Activated CD4-positive, alpha-beta T cell treated with anti-CD3 and anti-CD28 coated beads, Interleukin-2, amount 50 U/mL, for 48 hours (primary cell): ENCODE results near the gene SKI.
"Not testable (repeated sequence)": the region's sequence is repeated elsewhere in the genome, so short reads cannot be mapped to it uniquely, and the experiment has no call there.

ENCODE experiments used
- DNase-seq, 2 experiments: peaks; one replicate each; pipeline ENCODE4 v3.0.0-alpha.2; 2020

Gene SKI

DNA sequence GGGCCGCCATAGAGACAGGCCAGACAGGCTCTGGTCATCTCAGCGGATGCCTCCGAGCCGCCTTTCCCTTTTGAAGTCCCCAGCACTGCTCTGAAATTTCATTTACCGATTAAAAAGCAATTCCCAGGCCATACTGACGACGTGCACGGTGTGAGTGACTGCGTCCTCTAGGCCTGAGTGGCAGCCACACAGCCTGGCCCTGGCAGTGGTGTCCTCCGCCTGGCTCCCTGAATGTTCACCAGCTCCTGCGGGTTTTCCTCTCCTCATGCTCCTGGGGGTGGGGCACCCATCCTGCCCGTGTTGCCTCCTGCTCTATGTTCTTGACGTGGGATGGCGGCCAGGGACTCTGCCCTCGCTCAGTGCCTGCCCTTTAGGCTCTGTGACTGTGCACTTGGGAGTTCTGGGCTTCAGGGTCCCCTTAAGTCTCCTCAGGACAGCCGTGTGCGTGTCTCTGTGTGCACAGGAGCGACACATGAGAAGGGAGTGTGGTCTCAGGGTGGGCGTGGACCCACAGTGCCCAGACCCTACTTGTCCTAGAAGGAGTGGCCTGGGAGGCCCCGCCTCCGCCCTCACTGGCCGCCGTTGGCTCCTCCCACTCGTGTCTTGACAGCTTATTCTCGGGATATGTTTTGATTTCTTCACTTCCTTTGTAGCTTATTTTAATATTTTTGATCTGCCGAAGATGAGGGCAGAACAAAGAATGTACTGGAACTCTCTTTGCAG, 3.6 kb downstream of the SKI start:
- DNase-seq: peak; percentile 81 to 88

DNA sequence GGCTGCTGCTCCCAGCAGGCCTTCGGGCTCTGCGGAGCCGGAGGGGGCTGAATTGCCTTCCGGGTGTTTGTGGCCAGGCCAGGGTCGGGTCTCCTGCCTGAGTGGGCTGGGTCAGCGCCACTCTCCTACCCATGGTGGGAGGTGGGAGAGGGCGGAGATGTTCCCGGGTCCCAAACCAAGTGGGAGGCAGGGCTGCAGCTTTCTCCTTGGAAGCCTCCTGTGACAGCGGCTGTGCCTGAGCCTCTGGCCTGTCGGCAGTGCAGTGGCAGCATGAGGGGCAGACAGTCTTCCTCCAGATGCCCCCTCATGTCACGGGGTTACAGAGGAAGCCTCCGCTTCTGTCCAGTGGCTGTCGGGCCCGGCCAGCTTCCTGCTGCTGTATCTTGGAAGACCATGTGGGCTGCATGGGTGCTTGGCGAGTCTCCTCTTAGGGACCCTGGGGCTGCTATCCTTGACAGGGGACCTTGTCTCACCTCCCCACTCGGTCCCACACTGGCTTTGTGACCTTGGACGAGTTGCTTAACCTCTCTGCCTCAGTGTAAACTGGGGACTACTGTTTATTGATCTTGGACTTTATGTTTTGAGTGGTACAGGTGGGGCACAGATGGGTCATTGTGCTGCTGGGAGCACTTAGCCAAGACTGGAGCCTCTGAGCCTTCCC, 4.3 kb downstream of the SKI start:
- DNase-seq: no peak

DNA sequence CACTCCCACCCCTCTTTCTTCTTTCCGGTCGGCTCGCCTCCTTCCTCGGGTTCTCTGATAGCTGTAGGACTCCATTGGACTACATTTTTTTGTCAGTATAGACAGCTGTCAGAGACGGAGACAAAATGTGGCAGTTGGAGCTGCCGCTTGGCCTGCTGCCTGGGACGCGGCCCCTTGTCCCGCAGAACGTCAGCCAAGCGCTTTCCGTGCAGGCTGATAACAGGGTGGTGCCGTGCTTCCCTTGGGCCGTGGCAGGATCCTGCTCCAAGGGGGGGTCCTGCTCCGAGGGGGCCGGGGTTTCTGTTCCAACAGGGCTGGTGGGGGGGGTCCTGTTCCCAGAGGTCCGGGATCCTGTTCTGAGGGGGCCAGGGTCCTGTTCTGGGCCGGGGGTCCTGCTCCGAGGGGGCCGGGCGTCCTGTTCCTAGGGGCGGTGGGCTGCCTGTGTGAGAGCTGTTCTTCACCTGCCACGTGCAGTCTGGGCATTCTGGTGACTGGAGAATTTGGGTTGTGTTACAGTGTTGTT, 4.9 kb downstream of the SKI start:
- no peak for DNase-seq

DNA sequence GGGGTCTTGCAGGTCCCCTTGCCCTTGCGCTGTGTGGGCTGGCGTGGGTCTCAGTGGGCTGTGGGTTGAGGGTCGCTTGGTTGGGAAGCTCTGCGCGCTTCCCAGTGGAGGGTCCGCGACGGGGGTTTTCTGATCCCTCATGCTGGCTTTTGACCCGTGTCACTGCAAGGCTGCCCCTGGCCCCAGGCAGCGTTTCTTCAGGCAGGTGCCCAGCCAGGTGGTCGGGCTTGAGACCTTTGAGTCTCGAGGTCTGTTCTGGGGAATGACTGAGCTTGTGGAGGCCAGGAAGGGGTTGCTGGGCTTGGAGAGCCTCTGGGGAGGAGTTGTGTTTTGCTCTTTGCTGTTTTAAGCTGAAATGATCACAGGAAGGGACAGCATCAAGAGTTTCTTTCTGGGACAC, 5.3 kb downstream of the SKI start:
- no peak for DNase-seq

DNA sequence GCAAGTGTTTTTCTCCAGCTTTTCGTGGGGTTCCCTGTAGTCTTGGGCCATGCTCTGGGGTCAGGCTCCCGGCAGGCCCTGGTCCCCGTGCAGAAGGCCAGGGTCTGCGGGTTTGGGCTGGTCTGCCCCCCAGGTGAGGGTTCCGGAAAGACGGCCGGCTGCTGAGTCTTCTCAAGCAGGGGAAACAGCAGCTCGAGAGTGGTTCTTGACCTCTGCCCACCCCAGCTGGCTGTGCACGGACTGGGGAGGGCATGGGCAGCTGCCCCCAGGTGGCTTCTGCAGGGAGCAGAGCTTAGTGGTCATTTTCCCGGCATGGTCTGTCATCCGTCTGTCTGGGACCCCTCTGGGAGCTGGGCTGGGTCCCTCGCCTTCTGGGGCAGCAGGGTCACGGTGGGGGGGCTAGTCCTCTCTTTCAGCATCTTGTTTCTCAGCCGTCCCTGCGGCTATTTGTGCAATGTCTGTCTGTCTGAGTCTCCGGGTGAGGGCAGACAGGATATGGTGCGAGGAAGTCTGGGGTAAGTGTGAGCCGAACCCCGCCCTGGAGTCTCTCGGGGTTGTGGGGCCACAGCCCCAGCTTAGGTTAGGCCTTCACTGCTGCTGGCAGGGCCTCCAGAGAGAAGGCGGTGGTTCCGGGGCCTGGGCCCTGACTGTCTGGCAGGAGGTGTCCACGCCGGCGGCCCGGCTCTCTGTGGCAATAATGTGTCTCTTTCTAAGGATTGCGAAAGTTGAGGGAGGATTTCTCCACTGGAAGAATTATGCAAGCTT, 6.1 kb downstream of the SKI start:
- DNase-seq: peak; percentile 60 to 69

DNA sequence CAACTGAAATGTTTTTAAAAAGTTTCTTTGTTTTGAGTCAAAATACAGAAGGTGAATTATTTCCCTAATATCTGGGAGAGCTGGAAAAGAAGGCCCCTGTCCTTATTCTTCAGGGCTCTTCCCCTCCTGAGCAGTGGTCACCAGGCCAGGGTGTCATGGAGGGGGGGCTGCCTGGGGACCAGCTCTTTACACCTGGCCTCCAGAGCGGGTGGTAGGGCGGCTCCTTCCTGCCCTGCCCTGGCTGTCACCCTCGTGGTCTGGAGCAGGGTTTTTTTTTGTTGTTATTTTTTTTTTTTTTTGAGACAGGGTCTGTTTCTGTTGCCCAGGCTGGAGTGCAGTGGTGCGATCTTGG, 6.6 kb downstream of the SKI start:
- no peak for DNase-seq

DNA sequence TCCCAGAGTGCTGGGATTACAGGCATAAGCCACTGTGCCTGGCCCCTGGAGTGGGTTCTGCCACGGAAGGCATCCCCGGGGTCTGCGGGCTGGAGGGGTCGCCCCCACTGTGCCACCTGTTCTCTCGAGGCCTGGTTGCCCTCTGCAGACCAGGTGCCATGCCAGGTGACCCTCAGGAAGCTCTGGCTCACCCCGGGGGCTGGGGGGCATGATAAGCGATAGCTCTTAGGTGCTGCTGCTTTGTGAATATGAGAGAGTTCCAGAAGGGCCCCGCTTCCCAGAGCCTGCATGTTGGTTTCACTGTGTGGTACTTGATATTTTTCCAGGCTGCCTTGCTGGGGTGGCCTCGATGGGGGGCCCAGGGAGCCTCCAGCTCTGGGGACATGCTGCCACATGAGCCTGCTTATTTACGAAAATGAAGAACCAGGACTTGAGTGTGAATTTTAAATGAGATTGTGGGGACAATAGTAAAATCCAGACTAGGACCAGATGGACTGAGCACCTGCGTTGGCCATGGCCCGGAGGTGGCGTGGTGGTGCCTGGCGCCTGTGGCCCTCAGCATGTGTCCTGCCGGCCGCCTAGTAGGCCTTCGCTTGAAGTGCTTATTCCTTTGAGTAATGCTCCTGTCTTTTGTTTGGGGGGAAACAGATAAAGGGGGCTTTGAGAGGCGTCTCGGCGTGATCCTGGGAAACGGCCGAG, 7.3 kb downstream of the SKI start:
- DNase-seq: no peak

DNA sequence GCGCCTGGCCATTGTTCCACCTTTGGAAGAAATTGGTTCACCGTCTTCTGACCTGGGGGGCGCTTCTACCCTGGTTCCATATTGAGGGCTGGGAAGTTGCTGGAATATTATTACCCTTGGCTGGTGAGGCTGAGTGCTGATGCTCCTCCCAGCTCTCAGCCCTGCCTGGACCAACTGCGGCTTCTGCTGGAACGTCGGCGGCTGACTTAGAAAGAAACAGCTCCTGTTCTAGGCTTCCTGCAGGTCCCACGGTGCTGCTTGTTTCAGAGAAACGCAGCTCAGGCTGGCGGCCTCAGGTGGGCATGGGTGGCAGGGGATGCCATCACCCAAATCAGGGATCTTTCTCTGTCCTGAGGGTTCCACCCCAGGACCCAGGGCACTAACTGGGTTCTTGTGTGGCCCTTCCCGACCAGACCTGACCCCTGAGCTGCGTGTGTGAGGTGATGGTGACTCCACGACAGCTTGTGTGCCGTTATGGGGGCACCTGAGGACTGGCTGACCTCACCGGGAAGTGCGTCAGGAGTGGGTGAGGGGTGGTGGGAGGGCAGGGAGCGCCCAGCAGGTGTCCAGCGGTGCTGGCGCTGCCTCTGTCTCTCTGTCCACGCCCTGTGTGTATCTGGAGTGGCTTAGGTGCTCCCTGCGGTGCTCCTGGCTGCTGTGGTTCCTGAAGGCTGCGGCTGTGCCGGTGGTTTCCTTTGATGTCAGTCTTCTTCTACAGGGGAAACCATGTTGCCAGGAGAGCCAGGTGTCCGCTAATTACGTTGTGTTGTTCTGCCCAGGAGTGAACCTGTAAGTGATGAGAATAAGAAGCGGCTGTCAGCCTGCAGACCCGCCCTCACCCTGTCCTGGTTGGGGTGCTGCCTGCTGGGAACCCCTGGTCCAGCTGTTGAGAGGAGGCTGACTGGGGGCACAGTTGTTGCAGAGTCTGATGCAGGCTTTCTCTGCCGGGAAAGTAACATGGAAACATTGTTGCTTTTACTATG, 8.9 kb downstream of the SKI start:
- peak in 1 of 2 experiments; percentile 51 for DNase-seq

DNA sequence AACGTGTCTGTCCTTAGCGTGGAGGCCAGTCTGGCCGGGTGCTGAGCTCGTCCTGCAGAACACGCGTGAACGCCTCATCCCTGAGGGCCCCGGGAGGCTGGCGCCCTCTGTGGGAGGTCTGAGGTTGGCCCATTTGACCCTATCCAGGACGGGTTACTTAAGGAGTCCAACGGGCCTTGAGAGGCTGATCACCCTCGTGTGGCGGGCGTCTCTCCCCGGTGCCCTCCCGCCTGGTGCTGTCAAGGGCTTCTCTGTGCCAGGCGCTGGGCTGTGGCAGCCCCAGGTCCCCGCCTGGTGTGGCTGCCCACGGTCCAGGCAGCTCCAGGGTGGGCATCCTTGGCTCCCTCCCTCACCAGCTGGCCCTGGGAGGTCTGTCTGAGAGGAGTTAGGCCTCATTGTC, 9.7 kb downstream of the SKI start:
- DNase-seq: no peak

DNA sequence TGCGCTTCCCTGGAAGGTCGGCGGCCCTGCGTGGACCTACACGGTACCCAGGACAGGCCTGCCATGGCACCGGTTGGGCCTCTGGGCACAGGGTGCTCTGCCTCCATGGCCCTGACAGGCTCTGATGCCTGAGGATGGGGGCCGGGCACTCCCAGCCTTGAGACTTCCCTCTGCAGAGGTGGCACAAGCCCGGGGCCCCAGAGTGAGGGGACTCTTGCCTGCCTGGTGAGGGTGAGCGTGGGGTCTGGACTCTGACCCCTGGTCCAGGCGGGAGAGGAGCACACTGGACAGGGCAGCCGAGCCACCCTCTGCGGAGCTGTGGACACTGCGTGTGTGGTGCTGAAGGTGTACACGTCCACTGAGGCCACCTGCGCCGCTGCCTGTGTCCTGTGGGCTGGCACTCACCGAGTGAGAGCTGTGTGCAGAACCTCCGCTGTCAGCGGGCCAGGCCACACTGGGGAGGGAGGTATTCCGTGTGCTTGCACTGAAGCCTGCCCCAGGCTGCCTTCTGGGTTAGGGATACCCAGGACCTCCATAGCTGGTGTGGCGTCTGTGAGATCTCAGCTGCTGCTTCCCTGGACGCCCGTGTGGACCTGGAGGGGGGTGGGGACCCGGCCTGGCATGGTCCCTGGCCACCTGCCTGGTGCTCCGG, 10.4 kb downstream of the SKI start:
- DNase-seq: no peak

DNA sequence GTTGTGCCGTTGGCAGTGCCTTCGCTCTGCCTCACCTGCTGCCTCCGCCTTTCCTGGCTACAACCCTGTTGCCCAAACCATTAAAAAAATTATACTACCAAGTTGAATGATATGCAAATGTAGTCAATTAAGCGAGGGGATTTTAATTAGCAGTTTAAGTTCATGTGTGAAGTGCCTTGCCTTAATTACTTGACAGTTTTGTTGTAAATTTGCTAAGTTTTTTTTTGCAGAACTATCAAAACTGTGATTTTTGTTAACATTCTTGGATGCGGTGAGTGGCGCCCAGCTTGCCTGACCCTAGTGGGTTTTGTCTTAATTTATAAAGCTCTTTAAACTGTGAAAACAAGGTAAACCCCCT, 10.9 kb downstream of the SKI start:
- DNase-seq: no peak

DNA sequence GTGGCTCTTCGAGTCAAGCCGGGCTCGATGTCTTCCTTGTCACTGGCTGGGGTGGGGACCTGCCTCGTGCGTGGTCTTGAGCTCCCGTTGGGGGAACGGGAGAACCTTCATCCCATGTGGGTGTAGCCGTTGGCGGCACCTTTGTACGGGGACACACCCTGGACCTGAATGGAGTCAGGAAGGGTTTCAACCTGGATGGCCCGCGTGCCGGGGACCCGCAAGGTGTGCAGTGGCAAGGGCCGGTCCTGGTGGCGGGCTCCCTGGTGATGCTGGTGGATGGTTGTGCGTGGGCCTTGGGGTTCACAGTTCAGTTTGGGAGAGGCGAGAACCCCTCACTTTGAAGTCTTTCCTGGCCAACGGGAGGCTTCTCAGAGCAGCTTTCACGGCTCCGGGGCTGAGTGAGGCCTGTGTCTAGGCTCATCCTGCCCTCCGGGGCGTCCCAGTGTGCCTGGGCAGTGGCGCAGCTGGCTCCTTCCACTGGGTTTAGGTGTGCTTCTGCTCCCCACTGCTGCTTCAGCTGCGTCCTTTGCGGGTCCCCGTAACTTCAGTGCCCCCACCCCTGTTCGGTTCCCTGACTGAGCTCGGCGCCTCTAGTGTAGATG, 11.4 kb downstream of the SKI start:
- DNase-seq: no peak

DNA sequence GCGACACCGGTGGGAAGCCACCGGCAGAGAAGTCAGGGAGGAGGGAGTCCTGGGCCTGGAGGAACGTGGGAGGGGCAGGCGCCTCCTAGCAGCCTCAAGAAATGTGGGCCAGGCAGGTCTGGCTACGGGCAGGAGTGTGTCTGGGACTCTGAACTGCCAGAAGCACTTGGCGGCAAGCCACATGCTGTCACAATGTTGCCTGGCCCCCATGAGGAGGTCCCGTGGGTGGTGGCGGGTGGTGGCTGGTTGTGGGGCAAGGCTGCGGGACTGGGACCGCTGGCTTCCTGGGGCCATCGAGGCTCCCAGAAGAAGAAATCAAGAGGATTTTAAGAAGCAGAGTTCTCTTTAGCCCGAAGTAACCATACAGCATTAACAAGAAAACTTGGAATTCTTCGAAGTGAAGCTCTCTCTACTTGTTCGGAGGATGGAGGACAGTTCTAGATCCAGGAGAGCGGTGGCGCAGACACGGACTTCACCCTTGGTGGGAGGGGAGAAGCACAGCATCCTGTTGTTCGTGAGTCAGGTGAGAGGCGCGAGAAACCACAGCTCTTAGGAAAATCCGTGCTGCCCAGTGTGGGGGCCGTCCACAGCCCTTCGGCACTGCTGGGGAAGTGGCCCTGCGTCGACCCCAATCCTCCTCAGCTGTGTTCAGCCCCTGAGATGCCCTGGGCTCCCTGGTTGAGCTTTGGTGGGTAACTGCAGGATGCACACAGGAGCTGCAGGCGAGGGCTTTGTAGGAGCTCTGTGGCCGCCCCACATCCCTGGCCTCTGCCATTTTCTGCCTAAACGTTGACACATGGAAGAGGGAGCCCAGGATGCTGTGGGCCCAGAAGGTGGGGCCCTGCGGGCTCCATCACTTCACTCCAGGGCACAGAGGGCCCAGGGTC, 12.4 kb downstream of the SKI start:
- peak in 1 of 2 experiments; percentile 52 for DNase-seq

DNA sequence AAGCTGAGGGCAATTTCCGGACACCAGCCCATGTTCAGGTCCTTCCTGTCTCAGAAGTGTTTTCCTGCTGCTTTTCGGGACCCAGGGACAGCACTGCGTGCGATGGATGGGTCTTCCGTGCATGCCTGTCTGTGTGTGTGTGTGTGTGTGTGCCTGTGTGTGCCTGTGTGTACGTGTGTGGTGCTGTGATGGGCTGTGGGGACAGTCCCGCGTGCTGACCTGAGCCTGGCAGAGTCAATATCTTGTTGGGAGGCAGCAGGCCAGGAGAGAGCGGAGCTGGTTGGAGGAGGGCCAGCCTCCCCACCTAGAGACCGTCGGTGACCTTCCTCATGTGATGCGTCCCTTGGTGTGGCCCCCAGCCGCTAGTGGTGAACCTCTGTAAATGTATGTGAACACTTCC, 13.7 kb downstream of the SKI start:
- no peak for DNase-seq

DNA sequence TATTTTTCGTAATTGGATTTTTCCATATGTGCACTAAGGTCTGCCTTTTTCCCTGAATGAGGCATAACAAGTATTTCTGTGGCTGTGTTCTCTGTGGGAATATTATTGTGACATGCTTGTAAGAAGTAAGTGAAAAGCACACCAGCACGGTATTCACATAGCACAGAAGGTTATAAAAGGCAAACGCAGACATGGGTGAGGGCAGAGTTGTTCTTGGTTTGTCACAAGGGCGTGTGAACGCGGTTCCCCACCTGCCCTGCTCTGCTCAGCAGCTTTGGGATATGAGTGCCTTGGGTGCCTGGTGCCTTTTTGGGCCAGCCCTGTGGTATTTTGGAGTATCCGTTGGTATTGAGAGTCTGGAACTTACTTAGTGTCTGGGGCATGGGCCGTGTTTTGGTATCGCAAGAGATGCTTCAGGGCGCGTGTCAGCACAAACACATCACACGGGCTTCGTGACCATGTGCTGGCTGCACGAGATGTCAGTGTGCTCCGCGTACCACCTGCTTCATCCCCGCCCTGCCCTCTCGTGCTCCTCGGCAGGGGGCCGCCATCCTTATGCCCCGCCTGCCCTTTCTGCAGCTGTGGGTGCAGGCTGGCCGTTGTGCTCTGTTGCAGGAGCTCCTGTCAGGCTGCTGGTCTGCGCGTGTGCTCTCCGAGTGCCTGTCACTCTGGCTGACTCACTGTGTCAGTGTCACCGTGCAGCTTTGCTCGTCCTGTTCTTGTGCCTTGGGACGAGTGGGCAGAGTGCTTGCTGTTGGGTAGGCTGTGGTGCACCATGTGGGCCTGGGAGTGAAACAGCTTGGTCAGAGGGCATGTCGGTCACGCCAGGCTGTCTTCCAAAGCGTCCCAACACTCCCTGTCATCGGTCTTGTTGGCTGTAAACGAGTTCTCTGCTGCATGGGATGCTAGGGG, 15.0 kb downstream of the SKI start:
- DNase-seq: peak in 1 of 2 experiments; percentile 33

DNA sequence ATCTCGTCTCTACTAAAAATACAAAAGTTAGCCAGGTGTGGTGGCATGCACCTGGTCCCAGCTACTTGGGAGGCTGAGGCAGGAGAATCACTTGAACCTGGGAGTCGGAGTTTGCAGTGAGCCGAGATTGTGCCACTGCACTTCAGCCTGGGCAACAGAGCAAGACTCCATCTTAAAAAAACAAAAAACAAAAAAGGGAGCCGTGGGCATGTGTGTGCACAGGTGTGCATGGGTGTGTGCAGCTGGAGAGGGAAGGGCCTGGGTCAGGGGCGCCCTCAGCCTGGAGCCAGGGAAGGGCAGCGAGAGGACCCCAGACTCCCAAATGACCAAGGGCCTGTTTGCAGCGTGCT, 18.9 kb downstream of the SKI start:
- not testable (repeated sequence) for DNase-seq

DNA sequence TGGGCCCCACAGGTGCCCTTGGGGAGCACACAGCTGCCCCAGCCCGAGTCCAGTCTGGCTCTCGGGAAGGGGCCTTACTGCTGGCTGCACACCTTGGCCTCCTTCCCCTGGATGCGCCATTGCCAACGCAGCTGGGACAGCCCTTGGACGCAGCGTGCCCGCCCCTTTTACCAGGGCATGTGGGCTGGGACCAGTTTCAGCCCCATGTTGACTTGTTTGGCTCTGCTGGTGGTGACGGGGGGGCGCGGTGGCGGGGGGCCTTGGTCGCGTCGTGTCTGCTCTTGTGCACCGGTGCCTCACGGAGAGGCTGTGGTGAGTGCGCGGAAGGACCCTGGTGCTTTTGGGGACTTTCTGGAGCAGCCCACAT, 19.6 kb downstream of the SKI start:
- no peak for DNase-seq

DNA sequence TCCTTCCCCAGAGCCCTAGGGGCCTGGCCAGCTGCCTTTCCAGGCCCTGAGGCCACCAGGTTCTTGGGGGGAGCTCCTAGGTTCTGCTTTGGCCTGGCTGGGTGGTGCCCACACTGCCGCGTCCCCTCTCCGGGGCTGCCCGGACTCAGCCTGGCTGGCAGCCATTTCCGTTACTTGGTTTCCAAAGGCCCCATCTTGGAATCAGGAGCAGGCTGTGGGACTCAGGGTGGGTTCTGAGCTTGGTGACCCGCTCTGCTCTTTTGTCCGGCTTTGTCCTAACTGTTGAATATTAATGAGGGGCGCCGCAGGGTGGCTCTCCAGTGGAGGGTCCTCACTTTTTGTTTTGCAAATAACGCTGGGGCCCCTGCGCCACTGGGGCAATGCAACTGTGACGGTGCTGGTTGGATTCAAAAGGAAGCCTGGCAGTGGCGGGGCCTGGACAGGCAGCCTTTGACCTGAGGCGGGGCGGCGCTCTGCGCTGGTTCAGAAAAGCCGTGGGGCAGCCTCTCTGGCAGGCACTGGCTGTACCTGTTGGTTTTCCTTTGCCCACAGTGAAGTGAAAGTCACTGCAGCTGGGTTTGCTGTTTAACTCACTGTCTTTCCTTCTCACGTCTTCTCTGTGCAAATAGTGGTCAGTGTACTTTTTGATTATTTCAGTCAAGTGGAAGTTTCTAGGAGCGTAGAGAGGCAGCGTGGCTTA, 20.2 kb downstream of the SKI start:
- DNase-seq: no peak
